BLaER1 (cell line): Measurements from ENCODE around the gene NIT1.

ENCODE experiments used
- H3K27ac ChIP-seq: shearing (Covaris generic); formaldehyde crosslinking; 2 replicates; pipeline ENCODE4 v1.8.1; 2022
- H3K27me3 ChIP-seq: shearing (Covaris generic); formaldehyde crosslinking; 2 replicates; pipeline ENCODE4 v1.8.1; 2022
- H3K36me3 ChIP-seq: shearing (Covaris generic); formaldehyde crosslinking; 2 replicates; pipeline ENCODE4 v1.8.1; 2022
- H3K4me1 ChIP-seq: shearing (Covaris generic); formaldehyde crosslinking; 2 replicates; pipeline ENCODE4 v1.8.1; 2022
- H3K4me2 ChIP-seq: shearing (Covaris generic); formaldehyde crosslinking; 2 replicates; pipeline ENCODE4 v1.8.1; 2022
- H3K4me3 ChIP-seq: shearing (Covaris generic); formaldehyde crosslinking; 2 replicates; pipeline ENCODE4 v1.8.1; 2022
- H3K9ac ChIP-seq: shearing (Covaris generic); formaldehyde crosslinking; 2 replicates; pipeline ENCODE4 v1.8.1; 2022
- H3K9me3 ChIP-seq: shearing (Covaris generic); formaldehyde crosslinking; 2 replicates; pipeline ENCODE4 v1.8.1; 2022
- H4K20me1 ChIP-seq: shearing (Covaris generic); formaldehyde crosslinking; 2 replicates; pipeline ENCODE4 v1.8.1; 2022
- Cebpa-rat ChIP-seq: shearing (Covaris generic); IDR thresholded peaks from 2 replicates; pipeline ENCODE4 v1.8.1; 2022

Gene NIT1

DNA sequence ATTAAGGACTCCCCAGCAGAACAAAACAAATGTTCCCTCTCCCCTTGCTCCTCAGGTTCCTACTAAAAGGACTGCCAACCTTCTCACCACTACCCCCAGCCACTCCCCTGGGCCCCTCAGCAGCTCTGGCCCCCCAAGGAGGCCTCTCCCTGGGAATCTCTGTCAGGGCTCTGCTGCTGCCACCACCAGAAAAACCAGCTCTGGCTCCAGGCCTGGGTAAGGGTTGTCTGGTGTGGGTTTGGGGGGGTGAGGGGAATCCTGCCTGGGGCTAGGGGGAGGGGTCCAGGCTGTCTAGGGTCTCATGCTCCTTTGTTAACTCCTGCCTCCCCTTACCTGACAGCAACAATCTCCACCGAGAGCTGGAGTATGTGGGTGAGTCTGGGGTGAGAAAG lies 33.3 kb upstream of the NIT1 start:
- Histone ChIP-seq H3K27me3 (no peaks in the 10 kb centered on the region), H3K27ac (no peak overlapping the region), H3K4me1 (no peaks in the 10 kb centered on the region), H3K9ac (no peak overlapping the region), H3K9me3 (no peaks in the 10 kb centered on the region), H3K4me3 (no peak overlapping the region), H3K4me2 (no peak overlapping the region), H3K36me3 (no peaks in the 10 kb centered on the region), H4K20me1 (no peaks in the 10 kb centered on the region)
- TF ChIP-seq Cebpa-rat, result no peak

DNA sequence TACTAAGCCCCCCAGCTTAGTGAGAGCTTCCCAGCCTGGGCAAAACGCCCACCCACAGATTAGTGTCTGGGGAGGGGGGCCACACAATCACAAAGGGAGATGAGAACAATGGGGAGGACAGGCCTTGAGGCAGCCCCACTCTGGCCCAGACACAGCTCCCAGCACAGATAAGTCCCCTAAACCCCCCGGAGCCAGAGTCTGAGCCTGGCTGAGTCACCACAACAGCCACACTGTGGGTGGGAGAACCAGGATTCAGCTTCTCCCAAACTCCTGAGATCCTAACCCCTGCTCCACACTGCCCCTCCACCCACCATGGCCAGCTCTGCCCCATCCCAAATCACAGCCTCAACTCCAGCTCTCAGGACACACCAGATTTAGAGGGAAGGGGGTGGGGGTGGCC lies 32.7 kb upstream of the NIT1 start:
- H4K20me1 ChIP-seq, result no peaks in the 10 kb centered on the region
- H3K27ac ChIP-seq, result no peak overlapping the region
- H3K36me3 ChIP-seq, result no peaks in the 10 kb centered on the region
- H3K4me3 ChIP-seq, result no peak overlapping the region
- no peak overlapping the region for H3K4me2 ChIP-seq
- H3K27me3 ChIP-seq, result no peaks in the 10 kb centered on the region
- no peak for TF ChIP-seq Cebpa-rat
- no peaks in the 10 kb centered on the region for H3K4me1 ChIP-seq
- no peak overlapping the region for H3K9ac ChIP-seq
- H3K9me3 ChIP-seq, result no peaks in the 10 kb centered on the region

DNA sequence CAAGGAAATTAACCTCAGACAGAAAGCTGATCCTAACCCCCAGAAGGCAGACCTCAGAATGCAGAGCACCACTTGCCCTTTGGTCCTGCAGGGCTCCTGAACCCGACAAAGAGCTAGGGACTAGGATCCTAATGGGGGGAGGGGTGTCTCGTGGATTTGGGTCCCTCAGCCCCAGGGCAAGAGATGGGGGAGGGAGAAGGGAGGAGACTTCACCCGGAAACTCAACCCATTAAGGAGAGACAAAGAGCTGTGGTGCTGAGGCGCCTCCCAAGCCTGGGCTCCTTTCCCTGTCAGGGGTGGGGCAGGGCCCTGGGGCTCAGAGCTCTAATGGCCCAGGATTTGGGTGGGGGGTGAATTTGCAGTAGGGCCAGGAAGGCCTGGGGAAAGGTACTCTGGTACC lies 31.4 kb upstream of the NIT1 start:
- H3K9ac ChIP-seq, result no peak overlapping the region
- no peak for TF ChIP-seq Cebpa-rat
- no peak overlapping the region for H3K4me2 ChIP-seq
- H3K27ac ChIP-seq, result no peak overlapping the region
- H3K4me3 ChIP-seq, result no peak overlapping the region
- H3K4me1 ChIP-seq, result no peaks in the 10 kb centered on the region
- no peaks in the 10 kb centered on the region for H4K20me1 ChIP-seq
- H3K27me3 ChIP-seq, result no peaks in the 10 kb centered on the region
- H3K36me3 ChIP-seq, result no peaks in the 10 kb centered on the region
- H3K9me3 ChIP-seq, result no peaks in the 10 kb centered on the region

- Histone ChIP-seq H3K4me1 (no peaks in the 10 kb centered on the region), H3K9me3 (no peaks in the 10 kb centered on the region), H3K9ac (no peak overlapping the region), H3K36me3 (no peaks in the 10 kb centered on the region), H4K20me1 (no peaks in the 10 kb centered on the region), H3K4me3 (no peak overlapping the region), H3K27ac (no peak overlapping the region), H3K4me2 (no peak overlapping the region), H3K27me3 (no peaks in the 10 kb centered on the region)
- no peak for TF ChIP-seq Cebpa-rat
These were observed 29.3 kb upstream of the NIT1 start for GRCh38 chr1:161088587-161089110.

GRCh38 chr1:161089251-161089924 lies 28.5 kb upstream of the NIT1 start, which contains the start of gene NECTIN4:
Gene NECTIN4 (minus strand): TSS chr1:161089558. CDS start chr1:161089296, 262 bp downstream.
- Histone ChIP-seq H3K4me3 (no peak within 1 kb of the TSS), H3K9me3 (no peaks in the 10 kb centered on the region), H3K9ac (no peak within 1 kb of the TSS), H3K27ac (no peak within 1 kb of the TSS), H3K27me3 (no peaks in the 10 kb centered on the region), H3K4me1 (no peaks in the 10 kb centered on the region), H4K20me1 (no peaks in the 10 kb centered on the region), H3K36me3 (no peaks in the 10 kb centered on the region), H3K4me2 (no peak within 1 kb of the TSS)
- TF ChIP-seq Cebpa-rat, result no peak

GRCh38 chr1:161089938-161090337 lies 28.0 kb upstream of the NIT1 start:
- no peak for TF ChIP-seq Cebpa-rat
- H3K9me3 ChIP-seq, result no peaks in the 10 kb centered on the region
- H4K20me1 ChIP-seq, result no peaks in the 10 kb centered on the region
- no peaks in the 10 kb centered on the region for H3K36me3 ChIP-seq
- H3K27ac ChIP-seq, result no peak overlapping the region
- H3K27me3 ChIP-seq, result no peaks in the 10 kb centered on the region
- H3K4me1 ChIP-seq, result no peaks in the 10 kb centered on the region
- no peak overlapping the region for H3K4me3 ChIP-seq
- H3K9ac ChIP-seq, result no peak overlapping the region
- no peak overlapping the region for H3K4me2 ChIP-seq

DNA sequence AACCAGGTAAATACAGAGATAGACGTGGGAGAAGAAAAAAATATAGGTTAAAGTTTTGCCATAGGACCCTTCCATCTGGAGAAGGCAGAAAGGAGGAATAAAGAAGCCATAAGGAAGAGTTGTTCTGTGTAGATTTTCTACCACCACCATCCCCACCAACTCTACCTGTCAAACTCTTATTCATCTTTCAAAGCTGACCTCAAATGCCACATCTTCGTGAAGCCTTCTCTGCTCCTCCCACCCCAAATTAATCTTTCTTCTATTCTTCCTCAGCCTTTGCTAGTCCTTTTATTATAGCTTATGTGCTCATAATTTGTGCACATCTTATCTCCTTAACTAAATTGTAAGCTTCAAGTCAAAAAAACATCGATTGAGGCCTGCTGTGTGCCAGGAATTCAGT lies 27.3 kb upstream of the NIT1 start:
- Histone ChIP-seq H4K20me1 (no peaks in the 10 kb centered on the region), H3K4me1 (no peaks in the 10 kb centered on the region), H3K4me3 (no peak overlapping the region), H3K4me2 (no peak overlapping the region), H3K27ac (no peak overlapping the region), H3K27me3 (no peaks in the 10 kb centered on the region), H3K9me3 (no peaks in the 10 kb centered on the region), H3K36me3 (no peaks in the 10 kb centered on the region), H3K9ac (no peak overlapping the region)
- TF ChIP-seq Cebpa-rat, result no peak

- Histone ChIP-seq H3K27me3 (no peaks in the 10 kb centered on the region), H3K27ac (no peak overlapping the region), H3K4me1 (no peaks in the 10 kb centered on the region), H3K9me3 (no peaks in the 10 kb centered on the region), H4K20me1 (no peaks in the 10 kb centered on the region), H3K4me2 (no peak overlapping the region), H3K9ac (no peak overlapping the region), H3K36me3 (no peaks in the 10 kb centered on the region), H3K4me3 (no peak overlapping the region)
- no peak for TF ChIP-seq Cebpa-rat
These were observed 26.8 kb upstream of the NIT1 start for GRCh38 chr1:161091093-161091492.

DNA sequence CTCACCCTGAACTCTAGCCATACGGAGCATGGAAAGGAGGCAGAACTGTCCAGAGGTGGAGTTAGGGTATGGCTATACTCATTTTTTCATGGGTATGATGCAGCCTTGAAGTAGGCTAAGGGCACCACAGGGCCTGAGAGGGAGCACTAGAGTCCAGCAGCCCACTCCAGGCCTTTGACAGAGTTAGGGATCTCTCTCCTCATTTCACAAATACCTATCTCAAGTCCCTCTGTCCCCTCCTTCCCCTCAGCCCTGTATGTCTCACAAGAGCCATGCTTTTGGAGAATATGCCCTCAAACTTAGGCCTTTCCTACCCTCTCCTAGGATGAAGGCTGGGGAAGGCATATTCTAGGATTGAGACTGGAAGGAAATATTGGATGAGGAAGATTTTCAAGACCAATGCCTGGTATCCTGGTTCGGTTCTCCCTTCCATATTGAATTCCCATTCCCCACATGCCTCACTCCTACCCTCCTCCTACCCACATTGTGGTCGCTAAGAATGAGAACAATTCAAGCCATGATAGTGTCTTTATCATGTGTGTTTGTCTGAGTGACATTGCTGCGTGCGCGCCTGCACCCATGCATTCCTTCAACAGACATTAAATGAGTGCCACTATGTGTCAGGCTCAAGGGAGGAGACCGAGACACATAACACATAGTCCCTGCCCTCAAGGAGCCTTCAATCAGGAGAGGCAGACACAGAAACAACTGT lies 26.0 kb upstream of the NIT1 start:
- Histone ChIP-seq H3K27me3 (no peaks in the 10 kb centered on the region), H3K9ac (no peak overlapping the region), H3K4me2 (no peak overlapping the region), H3K27ac (no peak overlapping the region), H3K36me3 (no peaks in the 10 kb centered on the region), H4K20me1 (no peaks in the 10 kb centered on the region), H3K4me3 (no peak overlapping the region), H3K9me3 (no peaks in the 10 kb centered on the region), H3K4me1 (peaks cover 3% of the 10 kb centered on the region)
- TF ChIP-seq Cebpa-rat, result no peak

DNA sequence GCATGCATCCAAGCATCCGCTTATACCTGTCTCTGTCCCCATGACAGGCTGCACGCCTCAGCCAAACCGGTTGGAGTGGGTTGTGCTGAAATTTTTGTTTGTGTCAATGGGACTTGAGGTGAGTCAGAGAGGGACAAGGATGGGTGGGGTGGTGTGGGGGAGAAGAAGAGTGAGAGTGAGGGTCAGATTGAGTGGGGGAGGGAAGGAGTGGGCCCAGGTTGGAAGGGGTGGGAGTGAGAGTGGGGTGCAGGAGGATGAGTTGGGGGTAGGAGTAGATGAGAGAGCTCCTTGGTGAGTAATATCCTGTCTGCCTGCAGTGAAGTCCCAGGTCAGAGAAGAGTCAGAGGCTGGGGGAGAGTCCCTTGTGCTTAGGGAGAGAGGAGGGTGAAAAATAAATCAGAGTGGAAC lies 25.3 kb upstream of the NIT1 start:
- Histone ChIP-seq H3K4me3 (no peak overlapping the region), H3K36me3 (no peaks in the 10 kb centered on the region), H3K9ac (no peak overlapping the region), H3K27me3 (no peaks in the 10 kb centered on the region), H4K20me1 (no peaks in the 10 kb centered on the region), H3K4me2 (no peak overlapping the region), H3K27ac (no peak overlapping the region), H3K9me3 (no peaks in the 10 kb centered on the region), H3K4me1 (peaks cover 9% of the 10 kb centered on the region)
- TF ChIP-seq Cebpa-rat, result no peak
